NCI-H146 treated with DMSO at 0.1 percent for 48 hours (cell line): Measurements from ENCODE around the gene NRDC.
"Not testable (repeated sequence)": the region's sequence is repeated elsewhere in the genome, so short reads cannot be mapped to it uniquely, and the experiment has no call there.

Experiments used
- DNase-seq: peaks from one replicate; lab custom pipeline; 2025; ENCODE audit not compliant: unreplicated experiment; lab: John Stamatoyannopoulos, UW

Gene NRDC

DNA sequence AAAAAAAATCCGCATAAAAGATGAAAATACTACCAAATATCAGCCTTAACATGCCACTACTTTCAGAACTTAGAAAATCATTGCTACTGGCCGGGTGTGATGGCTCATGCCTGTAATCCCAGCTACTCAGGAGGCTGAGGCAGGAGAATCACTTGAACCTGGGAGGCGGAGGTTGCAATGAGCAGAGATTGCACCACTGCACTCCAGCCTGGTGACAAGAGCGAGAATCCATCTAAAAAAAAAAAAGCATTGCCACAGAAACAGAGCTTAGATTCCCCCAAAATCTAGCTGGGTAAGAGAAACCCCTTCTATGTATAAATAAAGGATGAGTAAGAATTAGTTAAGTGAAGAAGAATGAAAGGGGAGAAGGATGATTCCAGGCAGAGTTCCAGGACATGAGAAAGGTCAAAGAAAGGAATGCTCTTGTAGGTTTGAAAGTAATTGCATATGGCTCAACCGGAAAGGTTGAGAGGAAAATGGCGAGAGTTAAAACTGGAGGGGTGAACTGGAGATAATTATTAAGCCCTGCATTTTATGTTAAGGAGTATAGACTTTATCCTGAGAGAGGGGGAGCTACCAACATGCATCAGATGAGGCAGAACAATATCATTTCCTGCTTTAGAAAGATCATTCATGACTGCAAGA lies 19.7 kb upstream of the NRDC start:
- DNase-seq = no peak

GRCh38 chr1:51897699-51898031 lies 19.1 kb upstream of the NRDC start:
- DNase-seq = no peak

DNA sequence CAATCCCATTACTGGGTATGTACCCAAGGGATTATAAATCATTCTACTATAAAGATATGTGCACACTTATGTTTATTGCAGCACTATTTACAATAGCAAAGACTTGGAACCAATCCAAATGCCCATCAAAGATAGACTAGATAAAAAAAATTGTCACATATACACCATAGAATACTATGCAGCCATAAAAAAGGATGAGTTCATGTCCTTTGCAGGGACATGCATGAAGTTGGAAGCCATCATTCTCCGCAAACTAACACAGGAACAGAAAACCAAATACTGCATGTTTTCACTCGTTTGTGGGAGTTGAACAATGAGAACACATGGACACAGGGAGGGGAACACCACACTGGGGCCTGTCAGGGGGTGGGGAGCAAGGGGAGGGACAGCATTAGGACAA lies 16.2 kb upstream of the NRDC start:
- DNase-seq = not testable (repeated sequence)

- DNase-seq = no peak
Observed at GRCh38 chr1:51878308-51878615, 265 bp downstream of the NRDC start.

DNA sequence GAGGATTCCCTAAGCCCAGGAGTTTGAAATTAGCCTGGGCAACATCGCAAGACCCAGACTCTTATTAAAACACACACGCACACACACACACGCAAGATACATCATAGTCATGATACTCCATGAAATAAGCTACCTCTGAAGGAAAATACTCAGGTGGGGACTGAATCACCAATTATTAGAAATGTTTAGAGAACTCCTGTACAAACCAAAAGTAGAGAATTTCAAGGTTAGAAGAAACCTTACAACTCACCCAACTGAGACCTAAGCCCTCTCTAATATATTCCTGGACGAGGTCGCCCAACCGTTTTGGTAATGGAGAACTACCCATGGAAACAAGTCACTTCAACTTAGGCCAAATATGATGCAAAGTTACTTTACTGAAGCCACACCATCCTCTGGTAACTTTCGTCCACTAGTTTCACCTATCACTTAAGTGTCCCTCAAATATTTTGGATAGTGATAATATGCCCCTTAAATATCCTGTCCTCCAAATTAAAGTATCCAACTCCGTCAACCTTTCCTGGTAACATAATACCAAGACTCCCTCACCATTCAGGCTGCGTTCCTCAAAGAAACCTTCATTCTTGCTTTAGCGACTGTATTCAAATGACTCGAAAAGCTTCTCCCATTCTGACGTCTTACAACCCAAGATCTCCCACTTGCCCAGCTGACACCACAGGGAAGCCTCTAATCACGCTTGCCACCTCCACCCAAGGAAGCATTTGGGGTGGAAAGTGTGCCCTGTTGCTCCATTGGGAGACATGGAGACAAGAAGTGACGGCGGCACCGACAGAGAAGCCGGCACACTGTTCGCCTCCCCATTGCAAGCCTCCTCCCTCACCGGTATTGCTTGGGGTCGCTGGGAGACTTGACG lies 856 bp downstream of the NRDC start:
- DNase-seq = no peak

GRCh38 chr1:51875836-51876235 lies 2.7 kb downstream of the NRDC start:
- DNase-seq = no peak

GRCh38 chr1:51875291-51875772 lies 3.2 kb downstream of the NRDC start:
- no peak for DNase-seq

DNA sequence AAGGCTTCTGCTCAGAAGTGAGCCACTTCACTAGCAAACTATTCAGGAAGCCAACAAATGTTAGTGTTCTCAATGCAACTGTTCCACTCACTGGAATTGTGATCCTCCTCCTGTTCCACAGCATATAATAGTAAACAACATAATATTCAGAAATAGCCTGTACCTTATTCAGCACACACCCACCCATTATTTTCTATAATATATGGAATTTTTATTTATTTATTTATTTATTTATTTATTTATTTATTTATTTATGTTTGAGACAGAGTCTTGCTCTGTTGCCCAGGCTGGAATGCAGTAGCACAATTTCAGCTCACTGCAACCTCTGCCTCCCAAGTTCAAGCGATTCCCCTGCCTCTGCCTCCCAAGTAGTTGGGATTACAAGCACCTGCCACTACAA lies 5.3 kb downstream of the NRDC start:
- not testable (repeated sequence) for DNase-seq

GRCh38 chr1:51871351-51871975 lies 7.1 kb downstream of the NRDC start:
- DNase-seq = no peak

GRCh38 chr1:51870603-51871350 lies 7.8 kb downstream of the NRDC start:
- DNase-seq = no peak

DNA sequence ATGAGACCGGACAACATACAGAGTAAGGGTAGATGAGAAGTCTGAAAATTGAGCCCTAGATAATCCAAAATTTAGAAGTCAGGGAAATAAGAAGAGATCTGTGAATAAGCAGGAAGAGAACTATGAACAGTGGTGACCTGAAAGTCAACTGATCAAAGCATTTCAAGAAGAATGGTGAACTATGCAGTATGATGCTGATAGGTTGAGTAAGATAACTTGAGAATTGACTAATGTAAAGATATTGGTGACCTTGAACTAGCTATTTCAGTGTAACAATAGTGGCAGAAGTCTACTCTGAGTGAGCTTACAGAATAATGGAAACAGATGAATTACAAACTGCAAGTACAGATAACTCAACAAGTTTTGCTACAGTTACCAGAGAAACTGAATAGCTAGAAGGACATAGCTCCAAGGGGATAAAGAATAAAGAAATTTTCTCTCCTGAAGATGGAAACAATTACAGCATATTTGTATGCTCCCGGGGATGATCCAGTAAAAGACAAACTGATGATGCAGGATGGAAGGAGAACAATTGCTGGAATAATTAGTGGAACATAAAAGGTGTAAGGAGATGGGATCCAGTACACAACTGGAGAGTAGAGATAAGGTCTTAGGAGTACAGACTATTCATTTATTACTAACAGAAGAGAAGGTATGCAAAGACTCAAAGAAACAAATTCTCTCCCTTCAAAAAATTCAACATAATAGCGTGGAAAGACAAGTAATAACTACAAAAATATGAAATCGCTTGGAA lies 10.9 kb downstream of the NRDC start:
- no peak for DNase-seq

DNA sequence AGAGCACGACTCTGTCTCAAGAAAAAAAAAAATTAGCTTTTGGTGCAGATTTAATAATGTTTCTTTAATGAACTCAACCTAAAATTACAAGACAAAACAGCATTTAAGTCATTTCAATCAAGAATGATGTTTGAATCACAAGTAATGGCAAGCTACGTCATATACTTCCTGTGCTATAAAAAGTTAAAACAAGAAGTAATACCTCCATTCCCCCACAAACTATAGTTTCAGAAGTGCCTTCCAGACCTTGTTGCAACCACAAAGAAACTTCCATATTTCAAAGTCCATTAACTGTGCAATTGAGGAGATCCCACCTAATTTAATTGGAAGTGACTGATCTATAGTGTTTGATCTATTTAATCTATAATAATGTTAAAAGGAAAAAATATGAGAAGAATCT lies 15.1 kb downstream of the NRDC start:
- DNase-seq = no peak

DNA sequence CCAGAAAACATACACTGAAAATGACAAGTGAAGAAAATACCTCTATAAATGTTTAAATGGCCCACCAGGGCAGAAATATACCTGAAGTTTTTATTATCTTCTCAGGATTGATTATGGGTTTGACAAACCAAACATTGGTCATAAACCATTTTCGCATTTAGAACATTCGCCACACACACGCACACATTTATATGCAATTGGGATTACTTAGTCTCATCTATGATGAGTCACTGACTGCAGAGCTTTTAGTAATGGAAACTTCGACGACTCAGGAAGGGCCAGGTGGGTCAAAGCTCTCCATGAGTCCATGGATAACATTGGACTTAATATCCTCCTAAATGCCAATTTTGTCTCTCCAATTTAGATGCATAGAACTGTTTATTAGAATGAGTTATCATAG lies 16.9 kb downstream of the NRDC start:
- DNase-seq = no peak

- no peak for DNase-seq
Observed at GRCh38 chr1:51859735-51860134, 18.8 kb downstream of the NRDC start.

- no peak for DNase-seq
Observed at GRCh38 chr1:51859333-51859732, 19.2 kb downstream of the NRDC start.

GRCh38 chr1:51858892-51859291 lies 19.6 kb downstream of the NRDC start:
- DNase-seq = no peak

GRCh38 chr1:51856745-51857144 lies 21.8 kb downstream of the NRDC start:
- no peak for DNase-seq

DNA sequence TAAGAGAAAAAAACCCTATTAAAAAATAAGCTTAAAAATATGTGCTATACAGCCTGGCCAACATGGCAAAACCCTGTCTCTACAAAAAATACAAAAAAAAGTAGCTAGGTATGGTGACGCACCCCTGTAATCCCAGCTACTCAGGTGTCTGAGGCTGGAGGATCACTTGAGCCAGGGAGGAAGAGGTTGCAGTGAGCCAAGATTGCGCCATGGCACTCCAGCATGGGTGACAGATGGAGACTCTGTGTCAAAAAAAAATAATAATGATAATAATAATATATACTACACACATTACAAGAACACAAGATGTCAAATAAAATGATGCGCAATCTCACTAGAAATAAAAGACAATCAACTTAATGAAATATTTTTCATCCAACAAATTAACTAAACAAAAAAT lies 22.9 kb downstream of the NRDC start:
- DNase-seq = no peak

- DNase-seq = no peak
Observed at GRCh38 chr1:51853360-51853759, 25.2 kb downstream of the NRDC start.

- no peak for DNase-seq
Observed at GRCh38 chr1:51851882-51852396, 26.6 kb downstream of the NRDC start.
